Fibroblast of peridontal ligament (primary cell): ENCODE data around the gene PAFAH2.
A peak's percentile ranks its signal among the peaks of the same experiment; 100 is the strongest.

Experiments used
- DNase-seq: peaks from one replicate; pipeline ENCODE4 v3.0.0-alpha.2; 2010; ENCODE audit errors: extremely low read depth

The PAFAH2 gene

DNA sequence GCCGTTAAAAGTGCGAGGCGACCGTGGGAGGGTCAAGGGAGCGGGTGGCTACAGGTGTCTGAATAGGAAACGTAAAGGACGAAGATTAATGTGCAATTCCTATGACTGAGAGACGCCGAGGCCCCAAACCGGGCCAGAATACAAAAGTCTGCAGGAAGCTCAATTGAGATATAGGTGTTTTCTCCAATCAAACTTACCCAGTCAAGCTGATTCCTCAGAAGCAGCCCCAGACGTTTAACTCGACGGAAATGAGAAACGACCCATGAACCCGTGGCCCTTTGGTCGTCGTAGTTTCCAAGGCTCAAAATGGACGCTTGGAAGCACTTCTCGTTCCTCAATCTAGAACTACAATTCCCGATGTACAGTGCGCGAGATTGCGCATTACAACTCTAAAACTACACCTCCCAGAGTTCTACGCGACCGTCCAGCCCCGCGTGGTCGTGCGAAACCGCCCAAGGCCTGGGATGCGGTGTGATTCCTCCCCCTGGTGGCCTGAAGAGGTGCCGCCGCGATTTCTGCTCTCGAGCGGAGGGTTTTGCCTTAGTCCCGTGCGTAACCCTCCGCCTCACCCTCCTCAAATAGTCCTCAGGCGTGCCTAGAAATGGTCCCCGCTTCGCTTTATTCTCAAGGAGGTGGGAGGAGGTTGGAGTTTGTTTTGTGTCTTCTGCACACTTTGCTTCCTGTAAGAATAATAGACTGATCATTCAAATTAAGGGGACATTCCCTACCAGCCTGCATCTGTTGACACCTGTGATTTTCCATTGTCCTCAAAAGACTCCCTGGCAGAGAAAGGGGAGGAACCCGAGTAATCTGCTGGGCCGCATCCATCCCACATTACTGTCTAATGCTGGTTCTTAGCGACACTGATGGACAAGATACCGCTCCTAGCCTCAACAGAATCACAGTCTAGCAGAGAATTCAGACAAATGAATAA, at the start of gene PAFAH2:
TSS of gene PAFAH2 (minus strand) at position 236 of the 934 bp plus-strand sequence. CDS start 7,247 bp downstream, outside the sequence.
- DNase-seq = peak; percentile 100

DNA sequence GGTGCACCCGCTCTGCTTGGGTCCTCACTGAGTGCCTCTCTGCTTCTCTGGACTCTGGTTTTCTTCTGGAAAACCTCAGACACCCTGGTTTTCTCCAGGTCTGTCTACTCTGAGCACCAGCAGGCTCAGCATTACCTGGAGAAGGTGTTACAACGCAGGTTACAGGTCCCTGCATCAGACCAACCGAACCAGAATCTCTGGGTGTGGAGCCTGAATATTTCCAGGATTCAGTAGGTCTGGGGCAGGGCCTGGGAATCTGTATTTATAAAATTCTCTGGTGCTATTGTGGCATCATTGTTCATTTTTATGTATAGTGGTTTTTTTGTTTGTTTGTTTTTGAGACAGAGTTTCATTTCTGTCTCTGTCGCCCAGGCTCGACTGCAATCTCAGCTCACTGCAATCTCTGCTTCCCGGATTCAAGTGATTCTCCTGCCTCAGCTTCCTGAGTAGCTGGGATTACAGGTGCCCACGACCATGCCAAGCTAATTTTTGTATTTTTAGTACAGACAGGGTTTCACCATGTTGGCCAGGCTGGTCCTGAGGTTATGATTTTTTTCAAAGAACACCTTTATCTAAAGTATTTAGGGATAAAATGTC, 49.5 kb upstream of the PAFAH2 start:
- DNase-seq = no peak

DNA sequence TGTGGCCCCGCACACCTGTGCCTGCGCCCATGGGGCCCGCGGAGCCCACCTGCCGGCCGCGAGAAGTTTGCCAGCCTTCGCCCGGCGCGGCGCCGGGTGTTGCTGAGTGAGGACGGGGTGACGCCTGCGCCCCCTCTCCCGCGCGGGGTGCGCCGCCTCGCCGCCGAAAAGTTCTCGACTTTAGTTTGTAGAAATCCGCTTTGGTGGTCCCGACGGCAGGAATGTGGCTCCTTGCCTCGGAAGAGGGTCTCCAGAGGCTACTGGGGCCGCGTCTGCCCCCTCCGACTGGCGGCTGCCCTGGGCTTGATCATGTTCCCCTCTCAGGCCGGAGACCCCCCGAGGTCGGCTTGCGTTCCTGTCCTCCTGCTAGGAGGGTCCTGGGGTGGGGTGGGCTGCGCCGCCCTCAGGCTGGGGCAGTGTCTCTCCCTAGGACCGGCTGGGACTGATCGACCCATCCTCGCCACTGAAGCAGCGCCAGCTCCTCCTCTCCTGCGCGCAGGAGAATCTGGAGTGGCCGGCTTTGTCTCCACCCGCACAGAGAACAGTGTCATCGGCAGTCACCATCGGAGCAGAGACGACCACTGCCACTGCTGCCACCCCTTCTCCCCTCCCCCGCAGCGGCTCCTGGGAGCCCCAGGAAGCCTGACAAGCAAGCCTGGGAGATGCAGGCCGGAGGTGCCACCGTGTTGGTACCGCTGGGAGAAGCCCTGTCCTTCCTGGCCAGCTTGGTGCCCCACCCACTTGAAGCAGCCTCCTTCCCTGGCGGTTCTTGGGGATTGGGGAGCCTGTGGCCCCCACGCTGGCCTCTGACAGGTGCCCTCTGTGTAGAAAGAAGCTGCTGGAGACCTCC, 48.6 kb upstream of the PAFAH2 start:
- DNase-seq = no peak

DNA sequence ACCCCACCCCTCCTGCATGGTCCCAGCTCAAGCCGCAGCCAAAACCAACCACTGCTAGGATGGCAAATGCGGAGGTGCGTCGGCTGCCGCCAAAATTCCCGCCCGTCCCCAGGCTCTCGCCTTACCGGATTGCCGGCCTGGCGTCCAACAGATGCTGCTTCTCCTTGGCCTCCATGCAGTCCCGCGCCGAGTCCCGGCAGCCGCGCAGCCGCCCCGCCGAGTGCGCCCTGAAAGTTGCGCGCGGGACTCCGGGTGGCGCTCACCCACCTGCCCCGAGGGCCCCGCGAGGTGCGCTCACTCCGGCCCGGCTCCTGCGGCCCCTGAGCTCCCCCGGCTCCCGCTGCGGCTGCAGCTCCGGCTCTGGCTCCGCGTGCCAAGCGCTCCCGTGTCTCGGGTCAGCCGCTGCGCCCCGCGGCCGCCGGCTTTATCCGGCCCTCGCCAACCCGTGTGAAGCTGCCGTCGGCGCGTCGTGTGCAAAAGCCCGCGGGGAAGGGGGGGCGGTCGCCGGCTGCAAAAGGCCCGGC, 47.9 kb upstream of the PAFAH2 start, which contains the start of gene SLC30A2:
TSS of gene SLC30A2 (minus strand) at position 397 of the 524 bp plus-strand sequence. CDS start at position 175, 222 bp downstream.
- DNase-seq = no peak

DNA sequence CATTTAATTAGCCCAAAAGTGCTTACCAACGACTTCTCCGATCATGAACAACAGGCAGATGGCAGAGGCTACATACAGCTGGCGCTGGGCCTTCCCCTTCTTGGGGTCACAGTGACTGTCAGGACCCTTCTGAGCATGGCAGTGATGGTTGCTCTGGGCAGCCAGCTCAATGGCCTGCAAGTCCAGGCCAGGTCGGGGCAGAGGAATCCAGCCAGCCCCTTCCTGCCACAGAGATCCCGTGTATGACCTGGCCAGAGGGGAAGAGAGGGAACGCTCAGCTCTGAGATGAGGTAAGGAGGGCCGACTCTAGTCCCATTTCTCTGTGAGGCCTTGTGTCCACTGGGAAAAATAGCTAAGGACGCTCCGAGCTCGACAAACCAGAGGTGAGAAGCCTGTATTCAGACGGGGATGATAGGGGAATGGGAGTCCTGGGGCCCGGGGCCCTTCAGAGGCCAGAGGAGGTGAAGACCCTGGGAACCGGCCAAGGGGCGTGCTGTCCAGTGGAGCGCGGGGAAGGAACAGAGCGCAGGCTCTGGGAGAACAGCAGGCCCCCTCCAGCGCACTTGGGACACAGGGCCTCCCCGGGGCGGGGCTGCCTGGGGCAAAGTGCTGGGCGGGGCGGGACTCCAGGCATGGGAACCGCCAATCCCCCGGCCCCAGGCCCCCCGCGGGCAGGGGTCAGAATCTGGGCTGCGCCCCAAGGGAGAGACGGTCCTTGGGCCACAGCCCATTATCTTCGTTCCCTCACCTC, 47.3 kb upstream of the PAFAH2 start:
- DNase-seq = no peak

DNA sequence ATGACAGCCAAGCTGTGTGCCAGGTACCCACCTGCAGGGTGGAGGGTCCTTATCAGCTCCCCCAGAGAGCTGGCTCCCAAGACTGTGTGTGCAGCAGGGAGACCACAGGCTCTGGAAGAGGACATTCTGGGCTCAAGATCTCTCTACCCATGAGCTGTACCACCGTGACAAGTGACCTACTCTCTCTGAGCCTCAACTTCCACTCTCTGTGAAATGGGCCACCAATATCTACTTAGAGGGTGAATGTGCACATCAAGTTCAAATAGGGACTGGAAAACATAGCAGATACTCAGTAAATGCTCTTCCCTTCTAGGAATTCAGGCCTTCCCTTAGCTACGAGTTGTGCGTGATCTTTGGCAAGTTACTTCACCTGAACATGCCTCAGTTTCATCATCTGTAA, 46.6 kb upstream of the PAFAH2 start:
- DNase-seq = no peak

DNA sequence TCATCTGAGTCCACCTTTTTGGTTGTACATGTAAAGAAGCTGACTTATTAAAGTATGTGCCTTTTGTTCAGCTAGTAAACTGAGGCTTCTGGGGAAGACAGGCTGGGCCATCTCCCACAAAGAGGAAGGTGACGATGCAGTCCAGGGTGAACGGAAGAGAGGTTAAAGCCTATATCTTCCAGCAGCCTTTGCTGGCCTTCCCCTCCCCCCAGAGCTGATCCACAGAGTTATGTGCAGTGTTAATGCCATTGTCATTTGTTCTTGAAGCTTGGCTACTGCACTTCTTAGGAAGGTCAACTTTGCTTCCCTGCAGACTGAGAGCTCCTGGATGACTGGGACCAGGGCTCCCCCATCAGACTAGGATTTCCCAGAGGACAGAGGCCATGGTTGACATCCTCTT, 45.9 kb upstream of the PAFAH2 start:
- DNase-seq = no peak

DNA sequence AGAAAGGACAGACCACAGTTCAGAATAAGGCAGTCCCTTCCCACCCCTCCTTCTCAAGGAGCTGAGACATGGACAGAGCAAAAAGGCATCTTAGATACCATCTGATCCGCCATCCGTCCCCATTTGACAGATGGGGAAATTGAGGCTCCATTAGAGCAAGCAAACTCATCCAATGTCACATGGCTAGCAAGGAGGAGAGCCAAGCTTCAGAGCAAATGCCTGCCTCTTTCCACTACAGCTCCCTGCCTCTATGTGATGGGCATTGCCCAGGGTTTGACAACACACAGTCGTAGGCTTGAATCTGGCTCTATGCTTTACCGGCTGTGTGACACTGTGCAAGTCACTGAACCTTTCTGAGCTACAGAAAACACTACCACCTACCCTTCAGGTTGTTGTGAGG, 44.1 kb upstream of the PAFAH2 start:
- DNase-seq = no peak

DNA sequence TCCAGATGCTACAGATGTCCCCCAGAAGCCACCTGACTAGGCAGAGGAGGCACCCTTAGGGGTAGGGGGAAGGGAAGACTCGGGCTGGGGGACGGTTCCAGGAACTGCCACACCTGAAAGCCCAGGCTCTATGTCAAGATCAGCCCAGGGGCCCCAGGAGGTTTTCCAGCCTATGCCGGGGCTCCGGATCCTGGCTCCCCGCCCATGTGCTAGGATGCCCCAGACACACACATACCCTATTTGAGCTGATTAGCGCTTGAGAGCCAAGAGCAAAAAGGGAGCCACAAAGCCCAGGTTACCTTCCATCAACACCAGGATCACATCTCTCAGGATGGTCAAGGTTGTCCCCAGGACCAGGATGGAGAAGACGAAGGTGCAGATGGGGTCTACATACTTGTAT, 43.5 kb upstream of the PAFAH2 start:
- DNase-seq = no peak

DNA sequence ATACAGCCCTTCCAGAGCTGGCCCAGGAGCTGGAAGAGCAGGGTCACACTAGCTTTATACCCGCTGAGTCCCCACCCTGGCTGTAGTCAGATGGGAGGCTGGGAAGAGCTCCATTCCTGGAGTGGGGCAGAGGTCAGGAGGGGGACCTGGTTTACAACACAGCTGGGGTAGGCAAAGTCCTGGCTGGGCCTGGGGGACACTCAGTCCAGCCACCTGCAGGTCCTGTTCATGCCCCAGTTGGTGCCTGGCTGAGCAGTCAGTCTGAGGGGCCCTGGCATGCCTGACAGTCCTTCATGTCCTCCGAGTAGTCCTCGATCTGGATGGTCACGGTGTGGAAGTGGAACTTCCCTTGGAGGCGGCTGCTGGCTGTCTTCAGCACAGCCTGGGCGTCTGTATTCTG, 41.0 kb upstream of the PAFAH2 start:
- no peak for DNase-seq

DNA sequence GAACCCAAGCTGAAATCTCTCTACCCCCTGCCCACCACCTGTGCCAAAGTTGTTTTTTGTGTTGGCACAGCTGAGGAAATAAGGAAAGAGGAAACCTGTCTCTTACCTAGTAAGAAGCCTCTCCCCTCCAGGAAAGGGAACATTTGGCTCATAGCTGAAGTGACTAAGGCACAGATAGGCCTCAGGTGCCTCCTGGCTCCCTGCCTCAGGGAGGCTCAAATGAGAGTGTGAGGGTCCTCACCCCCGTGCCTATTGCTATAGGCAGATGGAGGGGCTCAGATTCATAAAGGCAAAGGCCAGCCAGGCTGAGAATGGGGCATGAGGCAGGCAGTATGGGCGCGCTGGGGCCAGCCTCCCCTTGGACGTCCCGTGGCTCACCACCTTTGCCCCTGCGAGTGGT, 40.6 kb upstream of the PAFAH2 start:
- DNase-seq = no peak

DNA sequence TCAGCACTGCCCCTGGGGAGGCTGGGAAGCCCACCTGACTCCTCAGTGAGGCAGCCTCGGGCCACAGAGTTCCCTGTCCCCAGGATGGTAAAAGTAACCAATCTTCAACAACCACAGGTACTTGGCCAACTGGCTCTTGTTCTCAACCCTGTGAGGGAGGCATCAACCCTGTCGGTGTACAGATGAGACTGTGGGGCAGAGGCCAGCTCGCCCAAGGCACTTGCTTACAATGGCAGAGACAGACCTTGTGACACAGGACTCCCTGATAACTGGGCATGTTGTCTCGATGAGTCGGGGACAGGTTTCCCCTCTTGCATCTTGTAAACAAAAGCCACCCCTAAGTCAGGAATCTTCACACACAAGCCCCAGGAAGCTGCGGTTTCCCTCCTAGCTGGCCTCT, 40.0 kb upstream of the PAFAH2 start:
- no peak for DNase-seq

DNA sequence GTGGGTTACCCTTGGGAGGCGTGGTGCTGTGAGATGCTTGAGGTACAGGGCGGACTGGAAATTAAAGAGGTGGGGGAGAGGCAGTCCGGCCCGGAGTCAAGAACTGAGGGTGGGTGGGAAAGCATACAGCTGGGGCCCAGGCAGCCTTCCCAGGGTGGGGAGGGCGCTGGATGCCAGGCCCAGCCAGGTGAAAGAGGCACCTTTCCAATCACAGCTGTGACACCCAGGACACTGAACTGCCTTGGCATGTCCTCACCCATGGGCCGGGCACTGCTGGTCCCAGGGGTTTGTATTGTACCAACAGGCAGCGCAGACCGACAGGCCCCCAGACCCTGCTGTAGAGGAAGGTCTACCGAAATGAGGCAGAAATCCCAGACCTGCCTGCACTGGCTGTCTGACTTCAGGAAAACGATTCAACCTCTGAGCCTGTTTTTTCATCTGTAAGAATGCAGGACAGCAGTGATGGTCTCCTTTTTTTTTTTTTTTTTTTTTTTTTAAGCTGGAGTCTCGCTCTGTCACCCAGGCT, 39.0 kb upstream of the PAFAH2 start:
- no peak for DNase-seq

DNA sequence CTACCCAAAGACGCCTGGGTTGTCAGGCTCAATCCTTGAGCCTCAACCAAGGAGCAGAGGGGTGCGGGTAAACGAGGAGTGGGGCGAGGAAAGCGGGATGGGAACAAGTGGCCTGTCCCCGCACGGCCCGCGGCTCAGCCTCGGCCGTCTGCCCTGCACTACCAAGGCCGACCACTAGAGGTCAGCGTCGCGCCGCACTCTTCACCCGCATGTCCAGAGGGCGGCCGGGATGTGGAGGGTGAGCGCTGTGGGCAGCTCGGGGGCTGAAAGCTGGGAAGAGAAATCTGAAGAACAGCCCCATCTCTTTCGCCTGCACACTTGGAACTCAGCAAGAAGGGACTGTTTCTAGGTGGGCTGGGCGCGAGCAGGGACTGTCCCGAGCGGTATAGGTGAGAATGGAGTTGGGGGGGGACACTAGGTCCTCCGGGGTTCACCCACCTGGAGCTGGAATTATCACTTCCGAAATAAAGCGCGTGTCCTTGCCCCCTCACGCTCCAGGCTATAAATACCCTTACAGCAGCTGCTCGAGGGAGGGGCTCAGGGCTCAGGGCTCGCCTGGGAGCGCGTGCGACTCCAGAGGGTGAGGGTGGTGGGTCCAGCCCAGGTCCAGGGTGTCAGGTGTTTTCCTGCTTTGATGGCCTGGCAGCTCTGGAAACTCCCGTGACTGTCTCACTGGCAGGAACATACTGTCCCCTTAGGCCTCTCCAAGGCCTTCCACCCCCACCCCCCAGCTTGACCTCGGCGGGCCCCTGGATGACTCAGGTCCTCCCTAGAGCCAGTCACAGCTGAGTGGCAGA, 38.3 kb upstream of the PAFAH2 start:
- DNase-seq = peak; percentile 59

DNA sequence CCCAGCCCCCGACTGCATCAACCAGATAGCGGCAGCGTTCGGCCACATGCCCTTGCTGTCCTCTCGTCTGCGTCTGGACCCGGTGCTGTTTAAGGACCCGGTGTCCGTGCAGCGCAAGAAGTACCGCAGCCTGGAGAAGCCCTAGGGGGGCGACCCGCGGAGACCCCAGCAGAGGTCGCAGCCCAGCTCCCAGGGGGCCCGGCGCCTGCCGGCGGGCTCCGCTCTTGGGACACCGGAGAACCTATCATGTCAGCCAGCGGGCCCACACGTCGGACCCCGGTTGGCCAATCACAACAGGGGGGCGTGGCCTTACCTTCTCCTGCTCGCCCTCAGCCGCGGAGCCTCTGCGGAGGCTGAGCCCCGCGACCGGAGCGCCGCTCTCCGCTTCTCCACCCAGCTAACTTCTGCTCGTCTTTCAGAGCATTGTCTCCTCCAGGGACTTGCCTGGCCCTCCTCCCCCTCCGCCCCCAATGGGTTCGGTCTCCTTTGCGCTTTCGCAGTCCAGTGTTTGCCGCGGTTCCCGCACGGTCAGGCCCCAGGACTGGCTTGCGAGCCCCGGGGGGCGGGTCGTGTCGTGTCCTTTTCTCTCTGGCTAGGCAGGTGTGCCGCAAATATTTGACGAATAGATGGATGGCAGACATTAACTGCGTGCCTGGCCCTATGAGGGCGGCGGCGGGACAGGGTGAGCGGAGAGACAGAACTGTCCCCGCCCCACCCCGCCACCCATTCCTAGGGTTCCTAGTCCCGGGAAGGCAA, 37.5 kb upstream of the PAFAH2 start:
- DNase-seq = peak; percentile 79

DNA sequence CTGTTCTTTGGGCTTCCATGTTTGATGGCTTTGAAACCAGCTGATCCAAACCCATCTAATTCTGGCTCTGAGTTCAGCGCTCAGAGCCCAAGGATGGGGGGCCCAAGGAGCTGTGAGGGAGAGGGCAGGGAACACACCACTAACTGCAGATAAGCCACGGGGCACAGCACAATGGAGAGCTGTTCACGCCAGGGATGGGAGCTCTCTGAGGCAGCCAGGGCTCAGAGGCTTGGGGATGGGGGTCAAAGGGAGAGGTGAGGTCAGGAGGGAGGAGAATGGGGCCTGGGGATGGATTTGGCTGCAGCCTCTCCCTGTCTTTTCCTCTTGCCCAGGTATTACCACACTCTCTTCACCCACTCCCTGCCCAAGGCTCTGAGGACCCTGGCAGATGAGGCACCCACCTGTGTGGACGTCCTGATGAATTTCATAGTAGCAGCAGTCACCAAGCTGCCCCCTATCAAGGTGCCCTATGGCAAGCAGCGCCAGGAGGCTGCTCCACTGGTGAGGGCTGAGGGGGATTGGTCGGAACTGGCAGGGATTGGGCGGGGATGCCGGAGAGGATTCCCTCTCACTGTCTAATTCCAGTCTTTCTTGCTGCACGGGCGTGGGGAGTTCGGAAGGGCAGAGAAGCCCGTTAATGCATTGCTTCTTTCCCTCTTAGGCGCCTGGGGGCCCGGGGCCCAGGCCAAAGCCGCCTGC, 36.8 kb upstream of the PAFAH2 start:
- no peak for DNase-seq

DNA sequence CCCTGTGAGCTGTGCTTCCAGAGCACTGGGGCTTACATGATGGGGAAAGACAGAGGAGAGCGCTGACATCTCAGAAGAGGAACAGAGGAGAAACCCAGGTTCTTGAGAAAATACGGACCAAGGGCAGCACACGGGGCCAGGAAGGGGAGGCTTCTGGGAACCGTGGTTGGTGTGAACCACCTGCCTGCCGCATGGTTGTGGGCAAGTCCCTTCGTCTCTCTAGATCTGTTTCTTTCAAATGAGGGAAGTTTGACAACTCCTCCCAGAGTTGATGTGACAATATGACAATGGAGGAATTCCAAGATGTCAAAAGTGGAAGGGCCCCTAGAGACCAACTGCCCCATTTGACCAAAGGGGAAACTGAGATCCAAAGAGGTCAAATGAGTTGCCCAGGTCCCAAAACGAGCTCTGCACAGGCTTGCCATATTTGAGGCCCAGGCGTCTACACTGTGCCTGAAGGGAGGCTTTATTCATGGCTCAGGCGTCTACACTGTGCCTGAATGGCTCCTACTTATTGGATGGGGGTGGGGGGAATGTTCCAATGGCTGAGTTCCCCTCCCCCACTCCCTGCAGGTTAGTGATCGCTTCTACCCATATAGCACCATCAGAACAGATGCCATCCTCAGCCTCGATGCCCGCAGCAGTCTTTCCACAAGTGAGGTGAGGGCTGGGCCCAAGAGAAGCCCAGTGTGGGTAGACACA, 34.9 kb upstream of the PAFAH2 start:
- no peak for DNase-seq

DNA sequence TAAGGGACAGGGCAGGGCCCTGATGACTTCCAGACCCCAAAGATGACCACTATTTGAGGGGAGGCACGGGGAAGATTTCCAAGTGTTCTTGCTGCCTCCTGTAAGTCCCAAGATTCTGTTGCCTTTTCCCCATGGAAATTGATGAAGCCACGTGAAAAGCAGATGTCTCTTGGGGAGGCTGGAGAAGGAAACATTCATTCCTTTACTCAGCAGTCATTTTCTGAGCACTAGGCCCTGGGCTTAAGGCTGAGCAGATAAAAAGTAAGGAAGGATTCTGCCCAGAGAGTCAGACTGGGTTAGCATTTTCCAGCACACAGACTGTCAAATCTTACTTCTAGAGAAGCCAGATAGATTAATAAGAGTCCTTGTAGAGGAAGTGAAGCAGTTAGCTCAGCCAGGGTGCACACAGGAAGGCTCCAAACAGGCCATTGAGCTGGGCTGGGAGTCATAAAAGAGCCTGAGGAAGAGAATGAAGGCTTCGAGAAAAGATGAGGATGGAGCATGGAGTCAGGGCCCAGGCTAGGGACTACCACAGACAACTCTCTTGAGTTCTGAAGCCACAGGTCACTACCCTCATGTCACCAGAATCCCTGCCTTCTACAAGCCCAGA, 33.9 kb upstream of the PAFAH2 start:
- peak; percentile 78 for DNase-seq
